NCI-H446 (cell line): ENCODE data around the gene CCDC9B.

Experiments used
- DNase-seq, 2 experiments: peaks; one replicate each; lab custom pipeline; 2025; lab: John Stamatoyannopoulos, UW

The CCDC9B gene

DNA sequence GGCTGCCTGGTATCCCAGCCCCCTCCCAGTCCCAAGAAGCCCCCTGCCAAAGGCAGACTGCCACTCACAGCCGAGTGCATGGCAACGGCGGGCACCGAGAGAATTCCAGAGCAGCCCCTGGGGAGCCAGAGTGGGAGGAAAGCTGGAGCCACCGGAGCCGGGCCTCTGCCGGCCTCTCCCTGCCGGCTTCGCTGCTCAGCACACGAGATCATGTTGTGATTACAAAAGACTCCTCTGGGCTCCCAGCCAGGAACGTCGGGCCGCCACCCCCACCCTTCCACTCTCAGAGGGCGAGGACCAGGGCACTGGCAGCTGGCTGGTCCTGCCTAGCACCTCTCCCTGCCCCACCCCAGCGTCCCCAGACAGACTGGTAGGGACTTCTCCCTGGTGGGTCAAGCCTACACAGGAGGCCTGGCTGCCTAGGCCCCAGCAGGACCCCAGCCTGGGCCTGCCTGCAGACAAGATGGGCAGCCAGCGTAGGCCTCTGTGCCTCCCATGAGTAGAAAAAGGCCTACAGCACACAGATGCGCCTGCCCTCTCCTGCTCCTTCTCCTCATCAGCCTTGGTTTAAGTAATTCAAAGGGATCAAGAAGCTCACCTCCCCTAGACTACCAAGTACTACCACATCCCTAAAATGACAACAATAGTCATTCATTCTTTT is at the start of gene CCDC9B:
CCDC9B (minus strand) TSS at position 200 of the 661 bp plus-strand sequence; CDS start at position 80, 120 bp downstream.
- DNase-seq: peak; percentile 43 to 68

DNA sequence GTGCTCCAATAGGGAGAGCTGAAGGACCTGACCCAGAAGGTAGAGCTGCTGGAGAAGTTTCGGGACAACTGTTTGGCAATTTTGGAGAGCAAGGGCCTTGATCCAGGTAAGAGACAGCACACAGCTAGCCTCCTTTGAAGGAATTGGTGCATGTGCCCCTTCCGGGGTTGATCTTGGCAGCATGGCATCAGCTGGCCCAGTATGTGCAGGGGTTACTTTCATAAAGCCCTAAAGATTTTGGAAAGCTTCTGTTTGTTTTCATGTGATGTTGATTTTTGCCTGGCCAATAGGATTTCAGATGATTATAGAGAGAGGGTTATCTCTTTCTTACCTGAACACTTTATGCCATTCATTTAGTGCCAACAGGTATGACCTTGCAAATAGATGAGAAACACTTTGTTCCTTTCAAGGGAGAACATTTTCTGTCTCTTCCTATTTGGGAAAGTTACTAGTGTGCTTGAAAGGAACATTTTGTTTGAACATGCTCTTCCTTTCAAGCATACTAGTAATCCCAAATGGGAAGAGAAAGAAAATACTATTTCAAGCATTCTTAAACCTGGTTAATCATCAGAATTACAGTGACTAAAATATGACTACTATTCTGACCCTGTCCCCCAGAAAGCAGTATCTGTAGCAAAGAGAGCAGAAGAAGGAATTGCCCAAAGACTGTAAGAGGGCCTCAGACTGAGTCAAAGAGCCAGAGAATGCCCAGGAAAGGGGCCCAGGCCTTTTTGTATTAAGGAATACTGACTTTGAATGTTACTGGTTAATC is 49.3 kb upstream of the CCDC9B start:
- no peak for DNase-seq

DNA sequence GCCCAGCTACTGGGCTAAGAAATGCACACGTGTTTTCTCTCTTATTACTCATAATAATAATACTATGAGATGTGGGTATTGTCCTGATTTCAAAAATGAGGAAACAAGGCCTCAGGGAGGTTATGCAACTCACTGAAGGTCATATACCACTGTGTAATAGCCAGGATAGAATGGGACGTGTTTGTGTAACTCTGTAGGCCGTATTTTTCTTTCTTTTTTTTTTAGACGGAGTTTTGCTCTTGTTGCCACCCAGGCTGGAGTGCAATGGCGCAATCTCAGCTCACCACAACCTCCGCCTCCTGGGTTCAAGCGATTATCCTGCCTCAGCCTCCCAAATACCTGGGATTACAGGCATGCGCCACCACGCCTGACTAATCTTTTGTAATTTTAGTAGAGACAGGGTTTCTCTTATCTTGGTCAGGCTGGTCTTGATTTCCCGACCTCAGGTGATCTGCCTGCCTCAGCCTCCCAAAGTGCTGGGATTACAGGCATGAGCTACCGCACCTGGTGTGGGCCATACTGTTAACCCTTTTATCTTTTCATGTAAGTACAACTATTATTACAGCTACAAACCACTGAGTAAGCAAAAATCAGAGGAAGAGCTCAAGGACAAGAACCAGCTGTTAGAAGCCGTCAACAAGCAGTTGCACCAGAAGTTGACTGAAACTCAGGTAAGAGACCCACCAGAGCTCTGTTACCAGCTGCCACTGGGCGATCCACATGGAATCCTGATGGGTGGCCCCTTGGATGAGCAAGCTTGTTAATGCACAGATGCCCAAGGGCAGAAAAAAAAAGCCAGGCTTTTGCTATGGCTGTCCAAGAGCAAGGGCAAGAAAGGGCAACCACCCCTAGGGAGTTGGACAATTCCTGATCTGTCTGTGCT is 48.4 kb upstream of the CCDC9B start:
- DNase-seq: no peak

DNA sequence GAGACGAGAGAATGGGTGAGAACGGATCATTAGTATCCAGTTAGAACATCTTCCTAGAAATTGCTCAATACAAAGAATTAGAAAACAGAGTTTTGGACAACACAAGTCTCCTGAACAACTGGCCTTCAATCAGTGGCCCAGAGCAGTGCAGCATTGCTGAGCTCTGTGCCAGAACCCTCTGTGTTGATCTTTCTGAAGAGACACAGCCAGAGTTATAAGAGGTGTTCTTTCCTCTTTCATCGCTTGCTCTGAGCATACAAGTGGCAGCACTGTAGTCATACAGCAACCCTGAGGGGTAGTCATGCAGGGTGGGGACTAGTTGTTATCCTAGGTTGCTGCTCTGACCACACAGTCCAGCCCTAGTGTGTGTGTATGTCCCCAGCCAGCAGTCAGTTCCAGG is 45.7 kb upstream of the CCDC9B start:
- no peak for DNase-seq

DNA sequence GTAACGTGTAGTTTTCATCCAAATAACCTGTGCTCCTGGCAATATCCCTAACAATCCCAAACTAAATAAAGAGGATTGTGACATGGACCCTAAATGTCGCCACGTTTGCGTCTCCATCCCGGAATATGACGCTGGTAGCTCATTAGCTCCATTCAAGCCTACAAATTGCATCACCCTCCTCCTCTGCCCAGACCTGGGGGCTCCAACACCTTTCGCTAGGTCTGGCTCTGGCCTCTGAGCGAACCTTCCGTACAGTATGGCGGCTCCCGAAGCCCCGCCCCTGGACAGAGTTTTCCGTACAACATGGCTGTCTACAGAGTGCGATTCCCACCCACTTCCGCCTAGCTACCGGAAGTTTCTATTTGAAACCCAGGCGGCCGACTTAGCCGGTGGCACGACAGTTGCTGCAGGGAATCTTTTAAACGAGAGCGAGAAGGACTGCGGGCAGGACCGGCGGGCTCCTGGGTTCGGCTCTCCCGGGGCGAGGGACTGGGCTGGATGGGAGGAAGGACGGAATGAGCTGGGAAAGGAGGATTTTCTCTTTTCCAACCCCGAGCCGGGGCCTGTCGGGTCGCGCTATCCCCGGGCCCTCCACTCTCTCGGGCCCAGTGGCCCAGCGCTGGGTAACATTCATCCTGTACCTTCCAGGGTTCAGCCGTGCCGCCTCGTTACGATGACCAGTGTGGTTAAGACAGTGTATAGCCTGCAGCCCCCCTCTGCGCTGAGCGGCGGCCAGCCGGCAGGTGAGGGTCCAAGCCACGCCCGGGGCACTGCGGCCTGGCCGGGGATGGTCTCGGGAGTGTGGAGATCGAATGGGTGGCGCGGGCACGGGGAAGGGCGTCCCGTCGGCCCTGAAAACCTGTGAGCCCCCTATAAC is 42.1 kb upstream of the CCDC9B start, which contains the start of gene KNSTRN:
KNSTRN (plus strand) TSS at position 142 of the 877 bp plus-strand sequence; CDS start at position 257, 115 bp downstream.
- DNase-seq: peak; percentile 88 to 92

DNA sequence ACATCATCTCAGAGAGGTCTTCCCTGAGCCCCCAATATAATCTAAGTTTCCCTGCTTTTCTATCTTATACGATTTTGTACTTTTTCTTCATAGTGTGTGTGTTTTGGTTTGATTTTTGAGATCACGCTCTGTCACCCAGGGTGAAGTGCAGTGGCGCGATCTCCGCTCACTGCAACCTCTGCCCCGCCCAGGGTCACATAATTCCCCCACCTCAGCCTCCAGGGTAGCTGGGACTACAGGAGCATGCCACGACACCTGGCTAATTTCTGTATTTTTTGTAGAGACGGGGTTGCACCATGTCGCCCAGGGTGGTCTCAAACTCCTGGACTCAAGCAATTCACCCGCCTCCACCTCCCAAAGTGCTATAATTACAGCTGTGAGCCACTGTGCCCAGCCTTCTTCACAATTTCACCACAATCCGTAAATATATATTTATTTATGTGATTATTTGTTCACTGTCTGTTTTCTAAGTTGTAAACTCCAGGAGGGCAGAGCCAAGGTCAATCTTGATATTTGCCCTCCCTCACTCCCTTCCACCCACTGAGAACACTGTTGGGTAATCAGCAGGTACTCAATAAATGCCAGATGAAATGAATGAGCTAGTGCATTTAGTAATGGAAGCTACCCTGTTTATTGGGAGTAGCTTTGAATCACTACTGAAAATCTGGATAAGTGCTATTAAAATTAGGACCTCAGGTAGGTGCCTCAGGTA is 41.2 kb upstream of the CCDC9B start:
- DNase-seq: no peak

DNA sequence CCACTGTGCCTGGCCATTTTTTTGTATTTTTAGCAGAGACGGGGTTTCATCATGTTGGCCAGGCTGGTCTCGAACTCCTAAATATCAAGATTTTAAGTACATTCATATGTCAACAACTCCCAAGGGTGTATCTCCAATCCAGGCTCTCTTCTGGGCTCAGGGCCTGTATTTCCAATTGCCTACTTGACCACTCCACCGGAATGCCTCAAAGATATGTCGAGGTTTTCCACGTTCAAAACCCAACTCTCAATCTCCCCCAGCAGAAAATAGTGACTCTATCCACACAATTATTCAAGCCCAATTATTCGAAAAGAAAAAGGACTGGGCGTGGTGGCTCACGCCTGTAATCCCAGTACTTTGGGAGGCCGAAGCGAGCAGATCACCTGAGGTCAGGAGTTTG is 39.9 kb upstream of the CCDC9B start:
- no peak for DNase-seq

DNA sequence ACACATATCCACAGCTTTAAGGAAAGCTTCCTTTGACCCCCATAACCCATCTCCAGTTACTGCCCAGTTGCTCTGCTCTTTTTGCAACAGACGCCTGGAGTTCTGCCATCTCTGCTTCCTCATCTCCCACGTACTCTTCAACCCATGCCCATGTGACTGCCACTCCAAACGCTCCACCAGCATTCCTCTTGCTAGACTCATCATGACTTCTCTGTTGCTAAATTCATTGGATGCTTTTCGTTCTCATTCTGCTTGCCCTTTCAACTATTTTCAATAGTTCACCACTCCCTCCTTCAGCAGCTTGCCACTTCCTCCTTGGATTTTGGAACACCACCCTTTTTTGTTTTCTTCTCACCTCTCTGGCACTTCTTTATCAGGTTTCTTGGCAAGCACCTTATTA is 39.1 kb upstream of the CCDC9B start:
- no peak for DNase-seq

DNA sequence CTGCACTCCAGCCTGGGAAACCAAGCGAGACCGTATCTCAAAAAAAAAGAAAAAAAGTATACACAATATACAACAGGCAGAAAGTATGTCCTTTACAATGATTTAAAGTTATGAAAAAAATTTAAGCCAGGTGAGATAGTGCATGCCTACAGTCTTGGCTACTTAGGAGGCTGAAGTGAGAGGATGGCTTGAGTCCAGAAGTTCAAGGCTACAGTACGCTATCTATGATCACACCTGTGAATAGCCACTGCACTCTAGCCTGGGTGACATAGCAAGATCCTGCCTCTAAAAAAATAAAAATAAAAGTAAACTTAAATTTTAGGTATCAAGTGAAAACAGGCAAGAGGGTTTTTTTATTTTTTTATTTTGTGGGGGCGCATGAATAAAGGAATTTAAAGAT is 38.6 kb upstream of the CCDC9B start:
- no peak for DNase-seq

DNA sequence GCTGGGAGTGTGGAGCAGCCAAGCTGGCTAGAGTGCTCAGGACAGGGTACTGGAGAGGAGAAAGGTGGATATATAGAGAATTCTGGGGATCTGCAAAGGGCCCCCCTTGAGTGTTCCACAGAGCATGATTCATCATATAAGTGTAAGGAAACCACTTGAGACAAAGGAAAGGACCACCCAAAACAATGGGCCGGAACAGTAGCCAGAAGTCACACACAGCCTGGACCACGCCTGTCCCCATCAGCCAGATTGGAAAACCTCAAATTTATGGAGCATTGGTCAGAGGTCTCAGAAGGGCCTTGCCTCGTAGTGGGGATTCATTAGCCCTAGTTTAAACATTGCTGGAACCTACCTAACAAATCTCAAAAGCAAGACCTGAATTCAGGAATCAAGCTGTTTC is 36.9 kb upstream of the CCDC9B start:
- DNase-seq: no peak

DNA sequence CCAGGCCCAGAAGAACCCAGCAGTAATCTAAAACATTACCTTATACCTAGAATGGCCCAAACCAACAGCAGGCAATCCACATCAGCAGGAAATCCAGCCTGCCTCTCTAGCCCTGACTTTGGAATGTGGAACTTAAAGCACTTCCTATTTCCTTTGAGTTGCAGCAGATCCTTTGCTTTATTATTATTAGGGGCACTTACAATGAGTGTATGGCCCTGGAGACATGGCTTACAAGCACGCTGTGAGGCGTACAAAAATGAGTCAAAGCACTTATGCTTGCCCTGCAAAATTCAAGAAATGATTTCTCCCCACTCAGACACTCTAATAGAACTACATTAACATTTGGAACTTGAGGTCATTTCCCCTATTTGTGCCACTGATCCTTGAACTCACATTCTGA is 32.2 kb upstream of the CCDC9B start:
- DNase-seq: no peak

DNA sequence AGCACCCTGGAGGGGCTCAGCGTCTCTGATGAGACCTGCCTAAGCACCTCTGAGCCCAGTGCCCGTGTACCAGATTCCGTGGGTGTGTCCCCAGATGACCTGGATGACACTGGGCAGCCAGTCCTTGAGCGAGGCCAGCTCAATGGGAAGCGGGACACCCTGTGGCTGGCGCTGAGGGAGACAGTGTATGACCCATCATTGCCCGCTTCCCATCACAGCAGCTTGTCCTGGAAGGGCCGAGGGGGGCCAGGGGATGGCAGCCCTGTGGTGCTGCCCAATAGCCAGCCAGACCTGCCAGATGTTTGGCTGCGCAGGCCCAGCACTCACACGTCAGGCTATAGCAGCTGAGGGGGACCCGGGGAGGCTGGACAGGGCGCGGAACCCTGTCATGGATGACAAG is 29.2 kb upstream of the CCDC9B start:
- DNase-seq: no peak

DNA sequence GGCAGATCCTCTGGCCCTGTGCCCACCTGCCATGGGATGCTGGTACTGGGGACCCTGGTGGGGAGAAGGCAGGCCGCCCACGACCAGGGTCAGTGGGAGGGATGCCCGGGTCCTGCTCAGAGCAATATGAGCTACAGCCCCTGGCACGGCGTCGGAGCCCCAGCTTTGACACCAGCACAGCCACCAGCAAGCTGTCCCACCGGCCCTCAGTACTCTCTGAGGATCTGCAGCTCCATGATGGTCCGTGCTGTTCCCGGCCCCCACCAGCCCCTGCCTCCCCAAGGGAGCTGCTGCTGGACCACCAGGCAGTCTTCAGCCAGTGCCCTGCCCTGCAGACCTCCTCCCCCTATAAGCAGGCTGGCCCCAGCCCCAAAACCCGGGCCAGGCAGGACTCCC is 28.7 kb upstream of the CCDC9B start:
- DNase-seq: no peak

DNA sequence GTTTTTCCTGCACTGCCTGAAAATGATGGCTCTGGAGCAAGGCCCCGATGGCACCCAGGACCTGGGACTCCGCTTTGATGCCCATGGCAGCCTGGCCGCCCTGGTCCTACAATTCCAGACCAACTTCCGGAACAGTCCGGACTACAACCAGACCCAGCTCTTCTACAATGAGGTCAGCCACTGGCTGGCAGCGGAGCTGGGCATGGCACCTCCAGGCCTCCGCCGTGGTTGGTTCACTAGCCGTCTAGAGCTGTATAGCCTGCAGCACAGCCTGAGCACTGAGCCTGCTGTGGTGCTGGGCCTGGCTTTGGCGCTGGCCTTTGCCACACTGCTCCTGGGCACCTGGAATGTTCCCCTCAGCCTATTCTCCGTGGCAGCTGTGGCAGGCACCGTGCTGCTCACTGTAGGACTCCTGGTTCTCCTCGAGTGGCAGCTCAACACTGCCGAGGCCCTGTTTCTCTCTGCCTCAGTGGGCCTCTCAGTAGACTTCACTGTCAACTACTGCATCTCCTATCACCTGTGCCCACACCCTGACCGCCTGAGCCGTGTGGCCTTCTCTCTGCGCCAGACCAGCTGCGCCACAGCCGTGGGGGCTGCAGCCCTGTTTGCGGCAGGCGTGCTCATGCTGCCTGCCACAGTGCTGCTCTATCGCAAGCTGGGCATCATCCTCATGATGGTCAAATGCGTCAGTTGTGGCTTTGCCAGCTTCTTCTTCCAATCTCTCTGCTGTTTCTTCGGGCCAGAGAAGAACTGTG is 28.2 kb upstream of the CCDC9B start:
- DNase-seq: no peak

DNA sequence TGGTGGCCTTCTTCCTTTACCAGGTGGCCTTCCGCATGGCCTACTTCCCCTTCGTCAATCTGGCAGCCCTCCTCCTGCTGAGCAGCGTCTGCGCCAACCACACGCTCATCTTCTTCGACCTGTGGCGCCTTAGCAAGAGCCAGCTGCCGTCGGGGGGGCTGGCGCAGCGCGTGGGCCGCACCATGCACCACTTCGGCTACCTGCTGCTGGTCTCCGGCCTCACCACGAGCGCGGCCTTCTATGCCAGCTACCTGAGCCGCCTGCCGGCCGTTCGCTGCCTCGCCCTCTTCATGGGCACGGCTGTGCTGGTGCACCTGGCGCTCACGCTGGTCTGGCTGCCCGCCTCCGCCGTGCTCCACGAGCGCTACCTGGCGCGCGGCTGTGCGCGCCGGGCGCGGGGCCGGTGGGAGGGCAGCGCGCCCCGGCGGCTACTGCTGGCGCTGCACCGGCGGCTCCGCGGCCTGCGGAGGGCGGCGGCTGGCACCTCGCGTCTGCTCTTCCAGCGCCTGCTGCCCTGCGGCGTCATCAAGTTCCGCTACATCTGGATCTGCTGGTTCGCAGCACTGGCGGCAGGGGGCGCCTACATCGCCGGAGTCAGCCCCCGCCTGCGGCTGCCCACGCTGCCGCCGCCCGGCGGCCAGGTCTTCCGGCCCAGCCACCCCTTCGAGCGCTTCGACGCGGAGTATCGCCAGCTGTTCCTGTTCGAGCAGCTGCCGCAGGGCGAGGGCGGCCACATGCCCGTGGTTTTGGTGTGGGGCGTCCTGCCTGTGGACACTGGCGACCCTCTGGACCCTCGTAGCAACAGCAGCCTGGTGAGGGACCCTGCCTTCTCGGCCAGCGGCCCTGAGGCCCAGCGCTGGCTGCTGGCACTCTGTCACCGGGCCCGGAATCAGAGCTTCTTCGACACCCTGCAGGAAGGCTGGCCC is 27.2 kb upstream of the CCDC9B start:
- no peak for DNase-seq

DNA sequence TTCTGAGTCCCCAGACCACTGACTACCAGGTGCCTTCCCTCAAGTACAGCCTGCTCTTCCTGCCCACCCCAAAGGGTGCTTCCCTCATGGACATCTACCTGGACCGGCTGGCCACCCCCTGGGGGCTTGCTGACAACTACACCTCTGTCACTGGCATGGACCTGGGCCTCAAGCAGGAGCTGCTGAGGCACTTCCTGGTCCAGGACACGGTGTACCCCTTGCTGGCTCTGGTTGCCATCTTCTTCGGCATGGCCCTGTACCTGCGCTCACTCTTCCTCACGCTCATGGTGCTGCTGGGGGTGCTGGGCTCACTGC is 26.6 kb upstream of the CCDC9B start:
- DNase-seq: no peak

DNA sequence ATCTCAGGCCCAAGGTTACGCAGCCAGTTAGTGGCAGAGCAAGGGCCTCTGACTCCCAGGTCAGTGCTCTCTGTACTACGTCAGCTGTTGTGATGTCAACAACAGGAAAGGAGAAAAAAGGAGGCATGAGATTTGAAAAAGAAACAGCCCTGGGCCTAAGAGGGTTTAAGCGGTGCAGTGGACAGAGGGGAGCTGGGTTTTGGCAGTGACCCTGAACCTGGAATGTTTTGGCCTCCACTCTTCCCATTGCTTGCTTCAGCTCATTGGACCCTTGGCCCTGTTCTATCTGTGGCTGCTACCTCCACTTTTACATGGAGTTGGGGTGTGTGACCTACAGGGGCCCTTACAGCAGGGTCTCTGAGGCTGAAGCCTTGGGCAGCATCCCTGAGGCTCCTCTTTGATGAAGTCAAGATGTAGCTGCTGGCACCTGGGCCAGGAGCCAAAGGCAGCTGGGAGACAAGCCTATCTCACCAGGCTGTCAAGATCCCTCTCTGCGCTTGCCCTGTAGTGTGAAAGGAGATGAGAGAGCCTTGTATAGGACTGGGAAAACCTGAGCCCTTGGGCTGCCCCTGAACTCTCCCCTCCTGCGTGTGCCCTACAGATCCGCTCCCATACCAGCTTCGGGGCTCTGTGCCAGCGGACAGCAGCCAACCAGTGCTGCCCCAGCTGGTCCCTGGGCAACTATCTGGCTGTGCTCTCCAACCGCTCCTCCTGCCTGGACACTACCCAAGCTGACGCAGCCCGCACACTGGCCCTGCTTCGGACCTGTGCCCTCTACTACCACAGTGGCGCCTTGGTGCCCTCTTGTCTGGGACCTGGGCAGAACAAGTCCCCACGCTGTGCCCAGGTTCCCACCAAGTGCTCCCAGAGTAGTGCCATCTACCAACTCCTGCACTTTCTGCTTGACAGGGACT is 26.0 kb upstream of the CCDC9B start:
- DNase-seq: peak; percentile 65 to 86
